ENCODE measurements around the gene IQGAP3. TPM values are rescaled to one million over a fixed set of nuclear protein-coding genes. Genes with fewer than 3 reads are reported as not detected.

The IQGAP3 gene, protein sequence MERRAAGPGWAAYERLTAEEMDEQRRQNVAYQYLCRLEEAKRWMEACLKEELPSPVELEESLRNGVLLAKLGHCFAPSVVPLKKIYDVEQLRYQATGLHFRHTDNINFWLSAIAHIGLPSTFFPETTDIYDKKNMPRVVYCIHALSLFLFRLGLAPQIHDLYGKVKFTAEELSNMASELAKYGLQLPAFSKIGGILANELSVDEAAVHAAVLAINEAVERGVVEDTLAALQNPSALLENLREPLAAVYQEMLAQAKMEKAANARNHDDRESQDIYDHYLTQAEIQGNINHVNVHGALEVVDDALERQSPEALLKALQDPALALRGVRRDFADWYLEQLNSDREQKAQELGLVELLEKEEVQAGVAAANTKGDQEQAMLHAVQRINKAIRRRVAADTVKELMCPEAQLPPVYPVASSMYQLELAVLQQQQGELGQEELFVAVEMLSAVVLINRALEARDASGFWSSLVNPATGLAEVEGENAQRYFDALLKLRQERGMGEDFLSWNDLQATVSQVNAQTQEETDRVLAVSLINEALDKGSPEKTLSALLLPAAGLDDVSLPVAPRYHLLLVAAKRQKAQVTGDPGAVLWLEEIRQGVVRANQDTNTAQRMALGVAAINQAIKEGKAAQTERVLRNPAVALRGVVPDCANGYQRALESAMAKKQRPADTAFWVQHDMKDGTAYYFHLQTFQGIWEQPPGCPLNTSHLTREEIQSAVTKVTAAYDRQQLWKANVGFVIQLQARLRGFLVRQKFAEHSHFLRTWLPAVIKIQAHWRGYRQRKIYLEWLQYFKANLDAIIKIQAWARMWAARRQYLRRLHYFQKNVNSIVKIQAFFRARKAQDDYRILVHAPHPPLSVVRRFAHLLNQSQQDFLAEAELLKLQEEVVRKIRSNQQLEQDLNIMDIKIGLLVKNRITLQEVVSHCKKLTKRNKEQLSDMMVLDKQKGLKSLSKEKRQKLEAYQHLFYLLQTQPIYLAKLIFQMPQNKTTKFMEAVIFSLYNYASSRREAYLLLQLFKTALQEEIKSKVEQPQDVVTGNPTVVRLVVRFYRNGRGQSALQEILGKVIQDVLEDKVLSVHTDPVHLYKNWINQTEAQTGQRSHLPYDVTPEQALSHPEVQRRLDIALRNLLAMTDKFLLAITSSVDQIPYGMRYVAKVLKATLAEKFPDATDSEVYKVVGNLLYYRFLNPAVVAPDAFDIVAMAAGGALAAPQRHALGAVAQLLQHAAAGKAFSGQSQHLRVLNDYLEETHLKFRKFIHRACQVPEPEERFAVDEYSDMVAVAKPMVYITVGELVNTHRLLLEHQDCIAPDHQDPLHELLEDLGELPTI (N-terminal part only)
- 5.9 TPM for total RNA-seq

DNA sequence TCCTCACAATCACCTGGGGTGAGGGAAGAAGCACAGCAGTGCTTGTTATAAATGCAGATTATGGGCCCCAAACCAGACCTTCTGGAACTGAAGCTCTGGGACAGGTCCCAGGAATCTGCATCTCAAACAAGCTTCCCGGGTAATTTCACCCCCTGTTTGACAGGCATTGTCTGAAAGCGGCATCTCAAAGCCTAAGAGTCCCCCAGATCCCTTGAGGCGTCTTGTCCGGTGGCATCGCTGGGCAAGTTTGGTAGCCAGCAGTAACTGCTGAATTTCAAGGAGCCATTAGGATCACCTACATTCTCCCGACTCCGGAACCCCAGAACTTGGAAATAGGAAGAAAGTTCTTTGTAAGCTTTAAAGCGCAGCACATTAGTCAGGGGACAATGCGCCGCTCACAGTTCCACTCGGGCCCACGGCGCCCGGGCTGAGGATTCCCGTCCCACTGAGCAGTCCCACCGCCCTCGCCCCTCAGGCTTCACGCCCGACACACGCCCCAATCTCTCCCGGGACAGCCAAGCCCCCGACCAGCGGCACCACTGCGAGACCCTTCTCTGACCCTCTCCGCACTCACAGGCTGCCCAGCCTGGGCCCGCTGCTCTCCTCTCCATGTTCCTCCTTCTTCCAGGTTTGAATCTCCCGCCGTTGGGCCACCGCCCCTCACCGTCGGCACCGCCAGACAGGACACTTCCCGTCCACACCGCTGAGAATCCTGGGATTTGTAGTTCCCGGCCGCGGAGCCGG lies at the start of gene IQGAP3:
IQGAP3 (minus strand) TSS at position 647 of the 744 bp plus-strand sequence; CDS start at position 611, 36 bp downstream.

DNA sequence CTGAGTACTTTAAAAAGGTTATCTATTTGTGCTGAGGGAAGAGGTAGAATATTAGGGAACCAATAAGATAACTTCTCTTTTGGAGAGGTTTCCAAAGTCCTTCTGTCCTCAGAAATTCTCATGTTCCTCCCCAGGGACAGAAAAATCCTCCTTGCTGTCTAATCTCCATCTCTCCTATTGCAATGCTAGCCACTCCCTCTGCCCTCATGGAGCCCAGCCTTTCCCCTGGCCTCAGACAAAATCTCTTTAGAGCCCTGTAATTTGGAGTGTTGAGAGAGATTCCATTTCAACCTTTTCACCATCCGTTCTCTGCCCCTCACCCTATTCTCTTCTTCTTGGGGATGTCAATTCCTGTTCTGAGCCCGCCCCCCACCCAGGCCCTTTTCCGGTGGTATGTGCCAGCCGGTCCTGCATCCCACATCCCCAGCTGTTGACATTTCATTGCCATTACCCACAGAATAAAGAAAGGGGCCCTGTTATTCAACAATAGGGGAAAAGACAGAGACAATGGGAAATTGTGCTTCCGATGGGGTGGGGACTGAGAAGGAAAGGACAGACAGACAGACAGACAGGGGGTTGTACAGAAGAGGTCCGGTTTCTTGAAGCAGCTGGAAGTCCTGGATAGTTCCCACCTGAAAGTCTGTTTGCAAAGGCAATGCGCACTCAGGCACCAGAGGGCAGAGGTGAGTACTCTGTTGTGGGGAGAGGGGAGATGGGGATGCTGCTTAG lies 46.7 kb upstream of the IQGAP3 start, which contains the start of gene HAPLN2:
HAPLN2 (plus strand) TSS at position 563 of the 729 bp plus-strand sequence. CDS start 4,076 bp downstream, outside the sequence.

DNA sequence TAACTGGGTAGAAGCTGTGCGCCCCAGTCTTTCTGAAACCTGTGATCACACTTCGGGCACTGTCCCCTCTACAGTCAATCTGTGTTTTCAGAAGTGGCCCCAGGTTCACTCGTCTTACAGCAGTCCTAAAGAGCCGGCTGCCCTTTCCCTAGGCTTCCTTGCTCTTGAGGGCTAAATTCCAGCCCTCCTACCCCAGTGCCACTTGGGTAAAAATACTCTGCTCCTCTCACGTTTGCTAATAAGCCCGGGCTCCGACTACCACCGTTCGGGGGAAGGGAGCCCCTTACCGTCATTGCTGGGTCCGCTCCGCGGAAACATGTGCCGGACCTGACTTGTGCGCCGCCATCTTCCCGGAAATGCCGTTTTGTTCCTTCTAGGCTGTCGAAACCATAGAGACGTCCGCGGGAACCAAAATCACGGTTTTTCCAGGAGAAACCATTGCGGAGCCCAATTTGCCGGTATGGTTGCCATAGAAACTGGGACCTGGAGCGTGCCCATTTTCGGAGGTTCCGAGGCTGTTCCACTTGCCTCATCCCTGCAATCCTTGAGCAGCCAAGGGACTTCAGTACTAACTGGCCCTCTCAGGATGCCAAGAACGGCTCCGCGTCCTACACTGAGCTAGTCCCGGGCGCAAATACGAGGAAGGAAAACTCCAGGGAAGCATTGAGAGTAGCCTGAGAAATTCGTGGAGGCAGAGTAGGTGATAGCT lies 28.9 kb upstream of the IQGAP3 start, which contains the start of gene GPATCH4:
GPATCH4 (minus strand) TSS at position 358 of the 709 bp plus-strand sequence.

DNA sequence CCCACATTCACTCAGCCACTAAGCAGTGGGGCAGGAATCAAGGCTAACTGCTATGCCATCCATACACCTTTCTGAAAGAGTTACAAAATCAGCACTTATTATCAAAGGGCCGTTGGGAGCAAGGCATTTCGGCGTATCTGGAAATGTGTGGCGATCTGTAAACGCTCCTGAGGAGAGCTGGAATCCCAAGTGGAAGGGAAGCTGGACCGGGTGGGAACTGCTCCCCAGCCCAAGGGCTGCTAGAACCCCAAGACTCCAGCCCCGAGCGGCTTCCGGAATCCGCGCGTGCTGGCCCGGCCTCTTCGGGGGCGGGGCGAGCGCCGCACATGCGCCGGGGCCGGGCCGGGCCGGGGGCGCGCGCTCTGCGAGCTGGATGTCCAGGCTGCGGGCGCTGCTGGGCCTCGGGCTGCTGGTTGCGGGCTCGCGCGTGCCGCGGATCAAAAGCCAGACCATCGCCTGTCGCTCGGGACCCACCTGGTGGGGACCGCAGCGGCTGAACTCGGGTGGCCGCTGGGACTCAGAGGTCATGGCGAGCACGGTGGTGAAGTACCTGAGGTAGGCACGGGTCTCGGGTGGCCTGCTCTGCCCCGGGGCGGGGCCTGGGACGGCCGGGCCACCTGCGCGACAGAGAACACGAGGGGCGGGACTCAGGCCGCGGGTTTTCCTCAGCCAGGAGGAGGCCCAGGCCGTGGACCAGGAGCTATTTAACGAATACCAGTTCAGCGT lies 19.2 kb upstream of the IQGAP3 start, which contains the start of gene NAXE:
NAXE (plus strand) TSS at position 345 of the 726 bp plus-strand sequence; CDS start at position 374, 29 bp downstream.

DNA sequence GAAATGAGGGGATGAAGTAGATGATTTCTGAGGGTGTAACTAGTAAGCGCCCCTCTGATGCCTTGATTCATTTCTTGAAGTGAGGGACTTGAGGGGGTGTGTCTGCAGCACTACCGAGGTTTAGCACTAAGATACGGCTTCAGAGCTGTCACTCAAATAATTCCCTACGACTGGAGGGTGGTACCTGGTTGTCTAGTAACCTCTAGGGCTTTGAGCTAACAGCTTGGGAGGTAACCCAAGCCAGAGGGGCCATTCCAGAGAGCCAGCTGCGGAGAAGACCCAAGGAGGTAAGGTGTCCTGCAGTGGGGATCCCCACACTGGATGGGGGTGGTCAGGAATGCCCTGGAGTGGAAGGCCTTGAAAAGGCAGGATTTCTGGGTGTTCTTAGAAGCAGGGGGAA lies 7.1 kb upstream of the IQGAP3 start, which contains the start of gene TTC24:
TTC24 (plus strand) TSS at position 252 of the 400 bp plus-strand sequence. CDS start 1,642 bp downstream, outside the sequence.

DNA sequence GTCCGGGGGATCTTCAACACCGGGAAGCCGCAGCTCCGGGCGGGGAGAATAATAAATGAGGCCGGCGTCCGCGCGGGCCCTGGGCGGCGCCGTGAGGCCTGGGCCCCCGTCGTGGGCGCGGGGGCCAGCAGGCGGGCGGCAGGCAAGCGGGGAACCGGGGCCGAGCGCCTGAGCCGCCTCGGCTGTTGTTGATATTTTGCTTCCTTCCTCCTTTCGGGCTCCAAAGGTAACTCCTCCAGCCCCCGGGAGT lies 71.9 kb downstream of the IQGAP3 start, which contains the start of gene MEF2D:
MEF2D (minus strand) TSS at position 233 of the 250 bp plus-strand sequence. CDS start 17,483 bp downstream, outside the sequence.

Small RNAs within 50 kb of the gene (small RNA-seq; reads per million reads assigned to genes)
- not detected for gene RF00019 (ENCODE audit: low replicate concordance)

Other genes starting within 250 kb of the IQGAP3 start
- gene CCT3, start 234.3 kb downstream of the IQGAP3 start, total RNA-seq: 302 TPM
- gene TSACC, start 234.0 kb downstream of the IQGAP3 start, total RNA-seq: not detected
- gene RHBG, start 203.4 kb downstream of the IQGAP3 start, total RNA-seq: not detected
- gene MEF2D, start 71.8 kb downstream of the IQGAP3 start, total RNA-seq: 10.0 TPM
- not detected for gene TTC24, start 7.2 kb upstream of the IQGAP3 start, total RNA-seq
- gene NAXE, start 19.2 kb upstream of the IQGAP3 start, total RNA-seq: 40.1 TPM
- 20.7 TPM for gene GPATCH4, start 28.9 kb upstream of the IQGAP3 start, total RNA-seq
- gene HAPLN2, start 46.9 kb upstream of the IQGAP3 start, total RNA-seq: 1.3 TPM
- gene BCAN, start 69.6 kb upstream of the IQGAP3 start, total RNA-seq: 94.8 TPM
- 29.7 TPM for gene NES, start 104.8 kb upstream of the IQGAP3 start, total RNA-seq
- gene CRABP2, start 133.0 kb upstream of the IQGAP3 start, total RNA-seq: 1.9 TPM
- 11.6 TPM for gene METTL25B, start 155.9 kb upstream of the IQGAP3 start, total RNA-seq
- gene ISG20L2, start 156.2 kb upstream of the IQGAP3 start, total RNA-seq: 14.1 TPM
- 9.7 TPM for gene MRPL24, start 168.5 kb upstream of the IQGAP3 start, total RNA-seq
- gene HDGF, start 179.1 kb upstream of the IQGAP3 start, total RNA-seq: 68.5 TPM
- 27.9 TPM for gene PRCC, start 195.0 kb upstream of the IQGAP3 start, total RNA-seq
- gene SH2D2A, start 244.3 kb upstream of the IQGAP3 start, total RNA-seq: not detected

Measured in parietal lobe (tissue), 2 donors.